ENCODE data around the gene ENOPH1. TPM values are rescaled to one million over a fixed set of nuclear protein-coding genes. Genes with fewer than 3 reads are reported as not detected.
A peak's percentile ranks its signal among the peaks of the same experiment; 100 is the strongest.

ENOPH1 gene
- total and polyA plus RNA-seq, 9 of the 15 experiments (the other 6 are each of a cell fraction or from before 2014, with no cell fraction given), result 29.8 to 71.4 (median 48.9) TPM

- Histone ChIP-seq H3K4me1 (replicated peaks in 1 of 2; ENCODE audit: control insufficient read depth in 2 of 2, insufficient read depth in 2 of 2, low read length in 2 of 2) (peaks cover 10% of the 10 kb centered on the region in 2 experiments; a peak in 3 of 5 replicates), H3K9ac (ENCODE audit: insufficient read depth in 1 of 2, low read depth in 2 of 2, low read length in 2 of 2) (no peak overlapping the region), H3K36me3 (ENCODE audit: control insufficient read depth, insufficient read depth, low read length) (peaks cover 53% of the 10 kb centered on the region; the same call in 2 of the 3 replicates), H3K4me3 (no peak overlapping the region), H3K9me3 (replicated peaks; ENCODE audit: control insufficient read depth, insufficient read depth, low read depth, low read length) (0 out of 2 replicates have a peak, but pooled peaks cover 1% of the 10 kb centered on the region), H2AFZ (ENCODE audit: low read depth, low read length) (no peak overlapping the region), H3K4me2 (ENCODE audit: insufficient read depth, low read length) (no peak overlapping the region), H3K9me1 (ENCODE audit: control insufficient read depth, insufficient read depth, low read length) (no peaks in the 10 kb centered on the region), H3K27ac (ENCODE audit: extremely low read depth, low read depth, low read length) (no peak overlapping the region), H4K20me1 (replicated peaks; ENCODE audit: control insufficient read depth, insufficient read depth, low read length) (peaks cover 5% of the 10 kb centered on the region; the same call in 1 of the 2 replicates), H3K27me3 (ENCODE audit: control insufficient read depth in 2 of 2, insufficient read depth in 2 of 2, low read length in 2 of 2) (no peaks in the 10 kb centered on the region), H3K79me2 (ENCODE audit: control insufficient read depth, insufficient read depth, low read length) (peaks cover 98% of the 10 kb centered on the region)
- CTCF ChIA-PET (ENCODE audit: low intra/inter-chr PET ratio), result no interaction called here
- TF ChIP-seq RBM25 (IDR thresholded peaks at IDR 0.05; ENCODE audit: low read depth, low read length, severe bottlenecking) (peak; percentile 22), SREBF2 (CRISPR knock-in tag; IDR thresholded peaks at IDR 0.05) (no peak), ZZZ3 (IDR thresholded peaks at IDR 0.05) (no peak), HDAC6 (IDR thresholded peaks at IDR 0.05; ENCODE audit: low read depth, low read length) (no peak), ZNF121 (CRISPR knock-in tag; conservative IDR thresholded peaks at IDR 0.05) (peak; percentile 75), CAMTA2 (CRISPR knock-in tag; conservative IDR thresholded peaks at IDR 0.05) (no peak), SNAPC5 (CRISPR knock-in tag; IDR thresholded peaks at IDR 0.05) (no peak), CSDE1 (IDR thresholded peaks at IDR 0.05) (no peak)
- no peak for FAIRE-seq
- POLR2A ChIA-PET, result interaction anchor here (0.7 to 4.9 kb wide), 2 partner anchors 8 to 487 kb away, joined by 3 to 29 read pairs; partner anchors contain the start of gene HNRNPDL
- BruUV-seq (replicated peaks), result no TSS peak
- 97% methylated on average over 4 of the region's 4 CpGs for WGBS (ENCODE audit: insufficient coverage, low coverage, missing lambda C conversion rate)
- in situ Hi-C loops (cut with MboI) (no loop called here), intact Hi-C loops (cut with micrococcal nuclease) (no loop called here)
- no peak for ATAC-seq
- DNase-seq (ENCODE audit: extremely low read depth in 1 of 4, low spot score in 3 of 4), result no peak
Observed at GRCh38 chr4:82436780-82437179, 6.4 kb downstream of the ENOPH1 start.
